NT2/D1 (cell line): ENCODE data around the gene ANXA3.

ENCODE experiments used
- SUZ12 ChIP-seq: IDR thresholded peaks from 2 replicates; pipeline ENCODE4 v1.6.1; 2011; ENCODE audit not compliant: insufficient read length, insufficient read depth; ENCODE audit errors: extremely low read depth
- YY1 ChIP-seq: IDR thresholded peaks from 2 replicates; pipeline ENCODE4 v1.6.1; 2011; ENCODE audit not compliant: insufficient read length, insufficient read depth

- no peak for TF ChIP-seq YY1
- no peak for TF ChIP-seq SUZ12
These were observed 47.6 kb downstream of the ANXA3 start for GRCh38 chr4:78599147-78599546.
